Measurements from ENCODE around the gene CLSTN2.

The CLSTN2 gene

GRCh38 chr3:139928708-139929505 lies 6.1 kb upstream of the CLSTN2 start:
- Histone ChIP-seq H3K9me3 (ENCODE audit: control insufficient read depth, insufficient read depth, low read depth, low read length) (no peaks in the 10 kb centered on the region), H3K36me3 (ENCODE audit: control insufficient read depth in 2 of 2, insufficient read depth in 1 of 2, low read length in 2 of 2) (no peaks in the 10 kb centered on the region), H3K4me1 (ENCODE audit: control insufficient read depth, insufficient read depth, low read length) (no peaks in the 10 kb centered on the region), H3K27ac (ENCODE audit: extremely low read depth, low read depth, low read length) (no peak overlapping the region), H3K4me3 (ENCODE audit: low read depth, low read length) (no peak overlapping the region)
- CTCF ChIA-PET: no interaction called here
- TF ChIP-seq ZNF660 (tag by site-specific recombination; IDR thresholded peaks at IDR 0.05) (no peak), ZNF571 (tag by site-specific recombination; IDR thresholded peaks at IDR 0.05) (no peak), ZNF18 (tag by site-specific recombination; IDR thresholded peaks at IDR 0.05) (no peak), ZSCAN5A (tag by site-specific recombination; IDR thresholded peaks at IDR 0.05) (no peak), ZNF274 (IDR thresholded peaks at IDR 0.05; ENCODE audit: low read length) (no peak), ZNF274 (tag by site-specific recombination; IDR thresholded peaks at IDR 0.05; ENCODE audit: borderline replicate concordance) (no peak), ZNF626 (tag by site-specific recombination; IDR thresholded peaks at IDR 0.05) (no peak)
- POLR2A ChIA-PET: no interaction called here

- Histone ChIP-seq H3K4me1 (ENCODE audit: control insufficient read depth, insufficient read depth, low read length) (no peaks in the 10 kb centered on the region), H3K27ac (ENCODE audit: extremely low read depth, low read depth, low read length) (no peak overlapping the region), H3K9me3 (ENCODE audit: control insufficient read depth, insufficient read depth, low read depth, low read length) (no peaks in the 10 kb centered on the region), H3K4me3 (ENCODE audit: low read depth, low read length) (no peak overlapping the region), H3K36me3 (ENCODE audit: control insufficient read depth in 2 of 2, insufficient read depth in 1 of 2, low read length in 2 of 2) (no peaks in the 10 kb centered on the region)
- TF ChIP-seq PRDM10 (tag by site-specific recombination; IDR thresholded peaks at IDR 0.05) (no peak), SP2 (tag by site-specific recombination; IDR thresholded peaks at IDR 0.05) (no peak), ZNF561 (tag by site-specific recombination; IDR thresholded peaks at IDR 0.05; ENCODE audit: borderline replicate concordance) (no peak), SALL2 (tag by site-specific recombination; IDR thresholded peaks at IDR 0.05; ENCODE audit: borderline replicate concordance) (no peak), ZNF664 (tag by site-specific recombination; IDR thresholded peaks at IDR 0.05) (no peak), ZNF280C (tag by site-specific recombination; IDR thresholded peaks at IDR 0.05) (no peak), ZNF677 (tag by site-specific recombination; IDR thresholded peaks at IDR 0.05) (no peak), ZNF19 (tag by site-specific recombination; IDR thresholded peaks at IDR 0.05; ENCODE audit: low read depth) (no peak), ZFHX2 (tag by site-specific recombination; conservative IDR thresholded peaks at IDR 0.05) (no peak), ZNF843 (tag by site-specific recombination; IDR thresholded peaks at IDR 0.05) (no peak), ZNF26 (tag by site-specific recombination; IDR thresholded peaks at IDR 0.05) (no peak), ZBTB21 (tag by site-specific recombination; IDR thresholded peaks at IDR 0.05) (no peak), ZNF785 (tag by site-specific recombination; IDR thresholded peaks at IDR 0.05) (no peak), ZNF311 (tag by site-specific recombination; IDR thresholded peaks at IDR 0.05; ENCODE audit: borderline replicate concordance) (no peak)
- CTCF ChIA-PET: no interaction called here
- POLR2A ChIA-PET: no interaction called here
These were observed 4.8 kb upstream of the CLSTN2 start for GRCh38 chr3:139930211-139930610.

Measured in HEK293 (cell line).